Neural cell (in vitro differentiated cells): ENCODE results near the gene IKZF1.

Source experiments
- EP300 ChIP-seq: fragments of 450-650 bp; conservative IDR thresholded peaks from 2 replicates; pipeline ENCODE4 v1.6.1; 2014; ENCODE audit warnings: antibody characterized with exemption, mild to moderate bottlenecking, moderate library complexity; ENCODE audit not compliant: poor library complexity, severe bottlenecking
- EZH2 ChIP-seq: fragments of 200-600, 300-800 bp; shearing (Covaris generic), sonication (generic); IDR thresholded peaks from 2 replicates; pipeline ENCODE4 v1.6.1; 2014; ENCODE audit warnings: antibody characterized with exemption, low read length, borderline replicate concordance, mild to moderate bottlenecking; ENCODE audit not compliant: insufficient read depth, poor library complexity, severe bottlenecking
- POLR2AphosphoS5 ChIP-seq: IDR thresholded peaks from 2 replicates; pipeline ENCODE4 v1.6.1; 2012
- RAD21 ChIP-seq: fragments of 450-650 bp; conservative IDR thresholded peaks from 2 replicates; pipeline ENCODE4 v1.6.1; 2014; ENCODE audit warnings: antibody characterized with exemption, mild to moderate bottlenecking, moderate library complexity
- TAF1 ChIP-seq: IDR thresholded peaks from 2 replicates; pipeline ENCODE4 v1.6.1; 2012; ENCODE audit warnings: low read depth
- TF ChIP-seq, protein P1 (sequence below): fragments of 450-650 bp; IDR thresholded peaks from 2 replicates; pipeline ENCODE4 v1.5.1; 2014; ENCODE audit warnings: antibody characterized with exemption, mild to moderate bottlenecking, moderate library complexity; ENCODE audit not compliant: poor library complexity, severe bottlenecking
- TF ChIP-seq, protein P2 (sequence below): IDR thresholded peaks from 2 replicates; pipeline ENCODE4 v1.6.1; 2012; ENCODE audit warnings: borderline replicate concordance

DNA sequence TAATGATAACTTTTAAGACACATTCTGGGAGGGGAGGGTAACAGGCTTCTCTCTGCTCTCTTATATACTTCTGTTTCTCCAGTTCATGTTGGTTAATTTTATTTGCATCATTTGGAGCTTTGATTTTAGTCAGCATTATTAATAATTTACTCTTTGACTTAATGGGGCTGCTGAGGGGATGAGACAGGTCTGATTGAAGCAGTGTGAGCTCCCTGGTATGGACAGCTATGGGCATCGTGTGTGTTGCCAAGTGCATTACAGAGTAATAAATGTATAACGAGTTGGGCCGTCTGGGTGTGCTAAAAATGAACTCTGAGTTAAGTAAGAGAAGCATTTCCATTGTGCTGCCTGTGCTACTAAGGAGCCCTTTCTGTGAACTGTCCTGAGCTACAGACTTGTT is 31.7 kb upstream of the IKZF1 start:
- TF ChIP-seq POLR2AphosphoS5: no peak
- TF ChIP-seq, protein P1, sequence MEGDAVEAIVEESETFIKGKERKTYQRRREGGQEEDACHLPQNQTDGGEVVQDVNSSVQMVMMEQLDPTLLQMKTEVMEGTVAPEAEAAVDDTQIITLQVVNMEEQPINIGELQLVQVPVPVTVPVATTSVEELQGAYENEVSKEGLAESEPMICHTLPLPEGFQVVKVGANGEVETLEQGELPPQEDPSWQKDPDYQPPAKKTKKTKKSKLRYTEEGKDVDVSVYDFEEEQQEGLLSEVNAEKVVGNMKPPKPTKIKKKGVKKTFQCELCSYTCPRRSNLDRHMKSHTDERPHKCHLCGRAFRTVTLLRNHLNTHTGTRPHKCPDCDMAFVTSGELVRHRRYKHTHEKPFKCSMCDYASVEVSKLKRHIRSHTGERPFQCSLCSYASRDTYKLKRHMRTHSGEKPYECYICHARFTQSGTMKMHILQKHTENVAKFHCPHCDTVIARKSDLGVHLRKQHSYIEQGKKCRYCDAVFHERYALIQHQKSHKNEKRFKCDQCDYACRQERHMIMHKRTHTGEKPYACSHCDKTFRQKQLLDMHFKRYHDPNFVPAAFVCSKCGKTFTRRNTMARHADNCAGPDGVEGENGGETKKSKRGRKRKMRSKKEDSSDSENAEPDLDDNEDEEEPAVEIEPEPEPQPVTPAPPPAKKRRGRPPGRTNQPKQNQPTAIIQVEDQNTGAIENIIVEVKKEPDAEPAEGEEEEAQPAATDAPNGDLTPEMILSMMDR: no peak
- no peak for TF ChIP-seq TAF1
- TF ChIP-seq RAD21: no peak
- no peak for TF ChIP-seq EP300
- TF ChIP-seq, protein P2, sequence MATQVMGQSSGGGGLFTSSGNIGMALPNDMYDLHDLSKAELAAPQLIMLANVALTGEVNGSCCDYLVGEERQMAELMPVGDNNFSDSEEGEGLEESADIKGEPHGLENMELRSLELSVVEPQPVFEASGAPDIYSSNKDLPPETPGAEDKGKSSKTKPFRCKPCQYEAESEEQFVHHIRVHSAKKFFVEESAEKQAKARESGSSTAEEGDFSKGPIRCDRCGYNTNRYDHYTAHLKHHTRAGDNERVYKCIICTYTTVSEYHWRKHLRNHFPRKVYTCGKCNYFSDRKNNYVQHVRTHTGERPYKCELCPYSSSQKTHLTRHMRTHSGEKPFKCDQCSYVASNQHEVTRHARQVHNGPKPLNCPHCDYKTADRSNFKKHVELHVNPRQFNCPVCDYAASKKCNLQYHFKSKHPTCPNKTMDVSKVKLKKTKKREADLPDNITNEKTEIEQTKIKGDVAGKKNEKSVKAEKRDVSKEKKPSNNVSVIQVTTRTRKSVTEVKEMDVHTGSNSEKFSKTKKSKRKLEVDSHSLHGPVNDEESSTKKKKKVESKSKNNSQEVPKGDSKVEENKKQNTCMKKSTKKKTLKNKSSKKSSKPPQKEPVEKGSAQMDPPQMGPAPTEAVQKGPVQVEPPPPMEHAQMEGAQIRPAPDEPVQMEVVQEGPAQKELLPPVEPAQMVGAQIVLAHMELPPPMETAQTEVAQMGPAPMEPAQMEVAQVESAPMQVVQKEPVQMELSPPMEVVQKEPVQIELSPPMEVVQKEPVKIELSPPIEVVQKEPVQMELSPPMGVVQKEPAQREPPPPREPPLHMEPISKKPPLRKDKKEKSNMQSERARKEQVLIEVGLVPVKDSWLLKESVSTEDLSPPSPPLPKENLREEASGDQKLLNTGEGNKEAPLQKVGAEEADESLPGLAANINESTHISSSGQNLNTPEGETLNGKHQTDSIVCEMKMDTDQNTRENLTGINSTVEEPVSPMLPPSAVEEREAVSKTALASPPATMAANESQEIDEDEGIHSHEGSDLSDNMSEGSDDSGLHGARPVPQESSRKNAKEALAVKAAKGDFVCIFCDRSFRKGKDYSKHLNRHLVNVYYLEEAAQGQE: no peak
- no peak for TF ChIP-seq EZH2
